Measurements from ENCODE around the gene OR2L3.
"Not testable (repeated sequence)": the region's sequence is repeated elsewhere in the genome, so short reads cannot be mapped to it uniquely, and the experiment has no call there.

OR2L3 gene, protein sequence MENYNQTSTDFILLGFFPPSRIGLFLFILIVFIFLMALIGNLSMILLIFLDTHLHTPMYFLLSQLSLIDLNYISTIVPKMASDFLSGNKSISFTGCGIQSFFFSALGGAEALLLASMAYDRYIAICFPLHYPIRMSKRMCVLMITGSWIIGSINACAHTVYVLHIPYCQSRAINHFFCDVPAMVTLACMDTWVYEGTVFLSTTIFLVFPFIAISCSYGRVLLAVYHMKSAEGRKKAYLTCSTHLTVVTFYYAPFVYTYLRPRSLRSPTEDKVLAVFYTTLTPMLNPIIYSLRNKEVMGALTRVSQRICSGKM

GRCh38 chr1:248046536-248046935 lies at the start of gene OR2L3:
Gene OR2L3 (plus strand): TSS chr1:248046836. CDS start chr1:248060682, 13,846 bp downstream.
- DNase-seq = no peak

GRCh38 chr1:247998811-247999210 lies 47.8 kb upstream of the OR2L3 start:
- no peak for DNase-seq

DNA sequence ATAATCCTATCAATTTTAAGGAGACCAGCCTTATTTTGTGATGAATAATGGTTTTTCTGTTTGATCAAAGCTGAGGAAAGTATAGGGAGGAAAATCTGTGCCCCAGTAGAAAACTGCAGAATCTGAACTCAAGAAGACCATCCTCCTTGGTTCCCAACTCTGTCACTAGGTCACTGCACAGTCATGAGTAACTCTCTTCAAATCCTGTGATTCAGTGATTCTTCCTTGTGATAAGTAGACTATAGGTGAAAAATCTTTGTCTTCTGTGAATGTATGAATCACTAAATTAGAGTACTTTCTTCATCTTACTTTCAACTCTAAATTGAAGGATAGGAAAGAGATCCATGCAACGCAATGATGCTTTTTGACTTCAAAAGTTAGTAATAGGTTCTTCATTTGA lies 46.5 kb upstream of the OR2L3 start:
- DNase-seq = no peak

- DNase-seq = no peak
These were observed 38.9 kb upstream of the OR2L3 start for GRCh38 chr1:248007778-248008177.

DNA sequence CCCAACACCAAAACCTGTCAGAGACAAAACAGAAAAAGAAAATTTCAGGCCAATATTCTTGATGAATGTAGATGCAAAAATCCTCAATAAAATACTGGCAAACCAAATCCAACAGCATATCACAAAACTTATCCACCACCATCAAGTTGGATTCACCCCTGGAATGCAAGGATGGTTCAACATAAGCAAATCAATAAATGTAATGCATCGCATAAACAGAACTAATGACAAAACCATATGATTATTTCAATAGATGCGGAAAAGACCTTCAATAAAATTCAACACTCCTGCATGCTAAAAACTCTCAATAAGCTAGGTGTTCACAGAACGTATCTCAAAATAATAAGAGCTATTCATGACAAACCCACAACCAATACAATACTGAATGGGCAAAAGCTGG lies 37.0 kb upstream of the OR2L3 start:
- DNase-seq = no peak

- DNase-seq = no peak
These were observed 33.4 kb upstream of the OR2L3 start, which contains the start of gene OR2L5 for GRCh38 chr1:248013229-248013710. Gene OR2L5 (plus strand): TSS chr1:248013660. CDS start chr1:248021948, 8,288 bp downstream.

DNA sequence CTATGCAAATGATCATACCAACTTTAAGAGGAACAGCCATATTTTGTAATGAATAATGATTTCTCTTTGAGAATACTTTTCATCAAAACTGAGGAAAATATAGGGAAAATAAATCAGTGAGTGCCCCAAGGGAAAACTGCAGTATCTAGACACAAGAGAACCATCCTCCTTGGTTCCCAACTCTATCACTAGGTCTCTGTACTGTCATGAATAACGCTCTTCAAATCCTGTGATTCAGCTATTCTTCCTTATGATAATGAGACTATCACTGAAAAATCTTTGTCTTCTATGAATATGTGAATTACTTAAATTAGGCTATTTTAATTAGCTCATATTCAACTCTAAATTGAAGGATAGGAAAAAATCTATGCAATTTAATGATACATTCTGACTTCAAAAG lies 30.8 kb upstream of the OR2L3 start:
- no peak for DNase-seq

DNA sequence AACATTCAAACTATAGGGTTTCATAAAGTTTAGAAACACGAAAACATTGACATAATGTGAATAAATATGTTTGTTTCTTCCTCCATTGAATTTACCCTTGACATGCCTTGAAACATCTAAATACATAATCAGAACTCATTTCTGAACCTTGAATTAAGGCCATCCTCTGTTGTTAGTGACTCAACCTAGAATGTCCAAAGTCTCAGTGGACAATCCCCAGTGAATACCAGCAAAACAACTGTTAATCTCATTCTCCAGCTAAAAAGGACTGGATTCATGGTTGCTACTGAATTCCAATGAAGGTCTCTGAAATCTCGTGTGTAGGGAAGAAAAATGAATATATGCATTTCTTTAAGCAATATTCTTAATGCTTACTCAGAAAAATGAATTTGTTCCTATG lies 16.9 kb upstream of the OR2L3 start, which contains the start of gene OR2L2:
Gene OR2L2 (plus strand): TSS at position 301 of the 400 bp plus-strand sequence. CDS start 8,198 bp downstream, outside the sequence.
- no peak for DNase-seq

GRCh38 chr1:248045209-248045608 lies 1.4 kb upstream of the OR2L3 start:
- DNase-seq = no peak

DNA sequence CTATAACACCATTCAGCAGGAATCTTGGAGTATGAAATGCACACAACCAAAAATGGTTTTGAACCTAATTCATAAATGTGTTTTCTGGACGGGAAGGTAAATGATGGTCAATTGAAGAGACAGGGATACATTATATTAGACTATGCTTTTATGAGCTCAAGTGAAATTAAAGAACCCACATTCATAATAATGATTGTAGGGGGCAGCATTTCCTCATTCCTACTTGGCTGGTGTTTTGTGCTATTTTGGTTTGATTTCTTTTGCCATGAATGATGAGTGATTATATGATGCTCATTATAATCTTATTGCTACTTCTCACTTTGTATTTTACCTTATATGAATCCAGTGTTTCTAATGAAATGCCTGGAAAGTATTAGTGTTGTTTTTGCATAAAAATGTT lies 372 bp downstream of the OR2L3 start:
- DNase-seq = no peak

GRCh38 chr1:248054671-248055070 lies 8.0 kb downstream of the OR2L3 start:
- no peak for DNase-seq

GRCh38 chr1:248055261-248055660 lies 8.6 kb downstream of the OR2L3 start:
- DNase-seq = no peak

DNA sequence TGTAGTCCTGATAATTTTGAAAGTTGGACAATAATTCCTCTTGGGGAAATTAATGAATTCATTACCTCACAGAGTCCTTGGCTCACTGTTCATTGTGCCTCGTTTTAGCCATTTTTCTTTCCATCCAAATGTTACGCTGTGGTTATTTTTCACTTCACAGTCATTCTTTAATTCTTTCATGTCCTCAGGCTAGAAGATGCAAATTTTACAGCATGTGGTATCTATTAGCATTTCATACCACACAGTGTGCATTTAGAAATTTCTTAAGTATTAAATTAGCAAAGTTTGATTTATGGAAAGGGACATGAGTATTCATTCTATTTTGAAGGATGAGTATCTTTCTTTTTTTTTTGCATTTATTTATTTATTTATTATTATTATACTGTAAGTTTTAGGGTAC lies 18.4 kb downstream of the OR2L3 start:
- DNase-seq = no peak

- DNase-seq = no peak
These were observed 19.0 kb downstream of the OR2L3 start for GRCh38 chr1:248065604-248066003.

GRCh38 chr1:248083864-248084263 lies 37.2 kb downstream of the OR2L3 start:
- not testable (repeated sequence) for DNase-seq

DNA sequence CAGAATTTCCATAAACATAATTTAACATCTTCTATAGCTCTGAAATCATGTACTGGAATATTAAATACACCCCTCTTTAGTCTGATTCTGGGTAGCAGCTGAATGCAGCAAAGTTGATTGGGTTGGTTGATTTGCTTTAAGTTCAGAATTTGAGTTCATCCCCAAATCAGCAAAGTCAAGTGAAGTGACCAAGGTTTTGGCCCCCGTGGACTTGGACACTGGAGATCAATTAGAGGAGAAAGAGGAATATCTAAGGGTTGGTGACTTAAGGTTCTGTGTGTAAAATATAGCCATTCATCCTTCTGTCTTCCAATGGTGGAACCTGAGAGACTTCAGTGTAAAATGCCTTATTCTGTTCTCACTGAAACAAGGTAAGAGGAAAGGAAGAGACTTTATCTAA lies 48.2 kb downstream of the OR2L3 start, which contains the start of gene OR2L13:
Gene OR2L13 (plus strand): TSS at position 301 of the 400 bp plus-strand sequence. CDS start 4,192 bp downstream, outside the sequence.
- DNase-seq = no peak

GRCh38 chr1:248098529-248098928 lies 51.9 kb downstream of the OR2L3 start:
- DNase-seq = no peak

DNA sequence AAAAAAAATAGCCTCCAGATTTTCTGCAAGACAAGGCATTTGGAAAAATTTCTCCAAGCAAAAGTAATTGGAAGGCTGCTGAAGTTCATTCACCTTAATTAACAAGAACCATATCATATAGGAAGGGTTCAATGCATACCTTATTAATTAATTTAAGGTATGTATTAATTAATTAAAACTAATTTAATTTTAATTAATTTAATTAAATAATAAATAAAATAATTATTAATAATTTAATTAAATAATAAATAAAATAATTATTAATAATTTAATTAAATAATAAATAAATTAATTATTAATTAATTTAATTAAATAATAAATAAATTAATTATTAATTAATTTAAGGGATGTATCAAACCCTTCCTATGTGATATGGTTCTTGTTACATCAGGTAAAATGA lies 56.2 kb downstream of the OR2L3 start:
- no peak for DNase-seq

DNA sequence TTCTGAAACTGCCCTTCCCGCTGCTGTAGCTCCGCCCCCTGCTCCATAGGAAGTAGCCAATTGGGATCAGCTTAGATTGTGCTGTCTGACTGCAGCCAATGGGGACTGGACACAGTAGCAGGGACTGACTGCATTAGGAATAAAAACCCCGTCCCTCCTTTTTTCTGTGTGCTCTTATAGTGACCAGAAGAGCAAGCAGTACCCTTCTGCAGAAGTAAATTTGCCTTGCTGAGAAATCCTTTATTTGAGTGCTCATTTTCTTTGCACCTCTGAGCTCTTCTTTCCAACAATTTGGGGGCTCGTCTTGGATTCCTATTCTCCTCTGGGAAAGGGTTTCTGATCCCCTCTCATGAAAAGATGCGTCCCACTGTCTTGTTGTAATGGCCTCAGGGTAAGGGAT lies 64.5 kb downstream of the OR2L3 start:
- DNase-seq = no peak

Measured in DMS 273 treated with DMSO at 0.1 percent for 48 hours (cell line).